ENCODE results near the gene TPK1.

The TPK1 gene

DNA sequence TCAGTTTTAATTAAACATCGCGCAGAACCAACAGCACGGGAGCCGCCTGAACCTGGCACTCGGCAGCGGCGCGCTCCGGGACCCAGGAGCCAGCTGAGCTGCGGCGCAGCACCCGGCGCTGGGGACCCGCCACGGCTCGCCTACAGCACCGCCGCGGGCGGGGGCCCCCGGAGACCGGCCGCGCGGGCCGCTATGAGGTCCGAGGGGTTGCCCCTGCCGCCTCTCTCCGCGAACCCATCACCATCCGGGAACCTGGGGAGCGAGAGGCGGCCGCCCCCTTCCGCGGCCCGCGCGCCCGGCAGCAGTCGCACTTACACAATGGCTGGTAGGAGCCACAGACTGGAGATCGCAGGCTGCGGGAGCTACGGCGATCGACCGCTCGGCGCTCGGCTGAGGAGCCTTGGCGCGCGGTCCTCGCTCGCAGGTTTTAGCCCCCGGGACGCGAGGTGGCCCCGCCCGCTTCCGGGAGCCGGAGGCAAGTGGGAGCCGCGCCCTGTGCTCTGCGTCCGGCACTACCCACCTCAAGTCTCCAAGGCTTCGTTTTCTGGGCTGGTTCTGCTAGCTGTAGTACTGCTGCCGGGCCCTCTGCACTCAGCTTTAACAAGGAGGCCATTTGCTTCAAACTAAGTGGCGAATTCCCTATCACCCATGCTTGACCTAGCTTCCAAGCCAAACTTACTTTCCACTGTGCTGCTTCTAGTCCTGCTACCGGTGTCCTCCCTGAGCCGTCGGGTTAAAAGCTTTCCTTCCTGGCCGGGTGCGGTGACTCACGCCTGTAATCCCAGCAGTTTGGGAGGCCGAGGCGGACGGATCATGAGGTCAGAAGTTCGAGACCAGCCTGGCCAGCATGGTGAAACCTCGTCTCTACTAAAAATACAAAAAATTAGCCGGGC is at the start of gene TPK1:
Gene TPK1, minus strand, starts transcription at position 402 of the 893 bp plus-strand sequence. CDS start 451 bp downstream, outside the sequence.
- DNase-seq (ENCODE audit: low spot score): peak; percentile 89
- FAIRE-seq: no peak

DNA sequence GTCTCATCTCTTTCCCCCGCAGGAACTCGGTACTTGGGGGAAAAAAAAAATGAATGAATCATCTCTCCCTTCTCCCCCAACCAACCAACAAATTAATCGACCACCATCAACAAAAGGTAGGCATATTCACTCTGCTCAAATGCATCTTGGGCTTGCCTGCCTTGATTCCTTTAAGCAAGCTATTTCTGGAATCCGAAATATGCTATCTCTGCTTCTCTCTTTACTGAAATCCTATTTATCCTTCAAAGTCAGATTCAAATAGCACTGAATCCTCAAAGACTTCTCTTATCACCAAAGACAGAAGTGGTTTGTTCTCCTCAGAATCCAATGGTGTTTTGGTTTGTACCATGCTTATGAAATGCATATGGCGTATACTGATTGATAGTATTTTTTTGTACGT is 49.6 kb upstream of the TPK1 start:
- no peak for DNase-seq (ENCODE audit: low spot score)
- no peak for FAIRE-seq

DNA sequence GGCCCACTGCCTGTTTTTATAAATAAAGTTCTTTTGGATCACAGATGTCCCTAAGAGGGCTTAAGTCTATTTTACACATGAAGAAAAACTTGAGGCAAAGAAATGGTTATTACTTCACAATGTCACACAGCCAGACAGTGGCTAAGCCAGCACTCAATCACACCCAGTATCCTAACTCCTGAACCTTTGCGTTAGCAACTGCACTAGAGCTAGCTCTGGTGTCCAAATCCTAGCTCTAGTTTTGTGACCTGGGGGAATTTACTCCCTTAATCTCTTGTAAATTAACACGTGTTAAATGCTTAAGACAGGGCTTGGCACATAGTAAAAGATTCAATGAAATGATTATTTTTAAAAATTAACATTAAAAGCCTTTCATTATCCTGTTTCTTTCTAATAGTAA is 49.0 kb upstream of the TPK1 start:
- FAIRE-seq (no peak), DNase-seq (ENCODE audit: low spot score) (no peak)

DNA sequence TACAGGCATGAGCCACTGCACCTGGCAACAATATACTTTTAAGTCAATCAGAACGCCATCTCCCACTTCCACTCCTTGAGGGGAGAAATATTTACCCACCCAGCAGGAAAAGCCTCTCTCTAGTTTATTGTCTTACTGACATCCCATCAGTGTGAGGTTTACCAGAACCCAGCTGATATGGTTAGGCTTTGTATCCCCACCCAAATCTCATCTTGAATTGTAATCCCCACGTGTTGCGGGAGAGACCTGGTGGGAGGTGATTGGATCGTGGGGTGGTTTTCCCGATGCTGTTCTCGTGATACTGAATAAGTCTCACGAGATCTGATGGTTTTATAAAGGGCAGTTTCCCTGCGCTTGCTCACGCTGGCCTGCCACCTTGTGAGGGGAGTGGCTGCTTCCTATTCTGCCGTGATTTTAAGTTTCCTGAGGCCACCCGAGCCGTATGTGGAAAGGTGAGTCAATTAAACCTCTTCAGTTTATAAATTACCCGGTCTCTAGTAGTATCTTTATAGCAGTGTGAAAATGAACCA is 37.5 kb upstream of the TPK1 start:
- FAIRE-seq (no peak), DNase-seq (ENCODE audit: low spot score) (no peak)

DNA sequence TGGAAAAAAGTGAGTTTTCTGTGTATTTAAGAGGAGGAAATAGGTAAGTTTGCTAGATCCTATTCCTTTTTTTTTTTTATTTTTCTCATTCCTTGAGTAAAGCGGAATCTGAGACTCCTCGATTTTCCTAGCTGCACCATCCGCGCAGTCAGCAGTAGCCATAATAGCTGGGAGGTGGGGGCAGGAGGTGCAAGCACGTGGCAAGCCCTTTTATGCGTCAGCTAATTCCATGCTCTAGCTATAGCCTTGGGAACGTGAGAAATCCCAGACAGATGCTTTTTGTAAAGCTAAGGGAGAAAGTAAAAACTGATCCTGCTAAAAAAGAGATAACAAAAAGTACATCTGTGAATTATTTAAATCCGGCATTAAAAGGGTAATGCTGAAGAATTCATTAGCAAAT is 33.2 kb upstream of the TPK1 start:
- no peak for DNase-seq (ENCODE audit: low spot score)
- FAIRE-seq: no peak

DNA sequence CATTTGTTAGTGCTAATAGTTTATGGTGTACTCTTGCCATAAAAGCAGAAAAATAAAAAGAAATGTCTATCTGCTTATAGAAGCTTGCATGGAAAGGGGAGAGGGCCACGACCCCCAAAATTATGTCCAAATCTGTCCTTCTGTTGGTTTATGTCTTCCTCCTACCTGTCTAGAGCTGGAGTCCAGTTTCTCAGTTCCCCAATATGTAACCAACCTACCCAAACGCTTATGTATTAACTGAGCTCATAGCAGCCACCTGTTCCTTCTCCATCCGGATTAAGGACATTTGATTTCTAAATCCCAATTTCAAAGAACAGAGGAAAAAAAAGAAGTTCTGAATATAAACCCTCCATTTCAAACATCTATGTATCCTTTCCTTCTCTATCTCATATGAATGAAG is 30.3 kb upstream of the TPK1 start:
- no peak for FAIRE-seq
- no peak for DNase-seq (ENCODE audit: low spot score)

DNA sequence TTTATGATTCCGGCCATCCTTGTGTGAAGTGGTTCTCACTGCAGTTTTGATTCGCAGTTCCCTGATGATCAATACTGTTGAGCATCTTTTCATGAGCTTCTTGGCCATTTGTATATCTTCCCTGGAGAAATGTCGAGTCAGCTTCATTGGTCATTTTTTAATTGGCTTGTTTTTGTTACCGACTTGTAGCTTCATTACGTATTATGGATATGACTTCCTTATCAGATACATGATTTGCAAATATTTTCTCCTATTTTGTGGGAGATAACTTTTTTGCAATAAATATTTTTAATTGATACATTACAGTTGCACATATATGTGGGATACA is 27.4 kb upstream of the TPK1 start:
- no peak for DNase-seq (ENCODE audit: low spot score)
- FAIRE-seq: no peak

DNA sequence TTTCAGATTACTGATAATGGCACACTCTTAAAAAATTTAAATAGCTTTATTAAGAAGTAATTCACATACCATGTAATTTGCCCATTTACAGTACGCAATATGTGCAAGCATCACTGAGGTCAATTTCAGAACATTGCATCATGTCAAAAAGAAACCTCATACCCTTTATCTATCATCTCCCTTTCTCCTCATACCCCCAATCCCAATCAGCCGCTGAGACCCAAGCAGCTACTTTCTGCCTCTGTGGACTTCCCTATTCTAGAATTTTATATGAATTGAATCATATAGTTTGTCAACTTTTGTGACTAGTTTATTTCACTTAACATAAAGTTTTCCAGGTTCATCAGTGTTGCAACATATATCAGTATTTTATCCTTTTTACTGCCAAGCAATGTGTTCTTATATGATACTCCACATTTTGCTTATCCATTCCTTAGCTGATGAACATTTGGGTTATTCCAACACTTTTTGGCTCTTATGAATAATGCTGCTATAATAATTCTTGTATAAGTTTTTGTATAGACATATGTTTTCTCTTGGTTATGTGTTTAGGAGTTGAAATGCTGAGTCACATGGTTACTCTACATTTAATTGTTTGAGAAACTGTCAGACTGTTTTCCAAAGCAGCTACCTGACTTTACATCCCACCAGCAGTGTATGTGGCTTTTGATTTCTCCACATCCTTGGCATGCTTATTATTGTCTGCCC is 26.9 kb upstream of the TPK1 start:
- DNase-seq (ENCODE audit: low spot score) (no peak), FAIRE-seq (no peak)

DNA sequence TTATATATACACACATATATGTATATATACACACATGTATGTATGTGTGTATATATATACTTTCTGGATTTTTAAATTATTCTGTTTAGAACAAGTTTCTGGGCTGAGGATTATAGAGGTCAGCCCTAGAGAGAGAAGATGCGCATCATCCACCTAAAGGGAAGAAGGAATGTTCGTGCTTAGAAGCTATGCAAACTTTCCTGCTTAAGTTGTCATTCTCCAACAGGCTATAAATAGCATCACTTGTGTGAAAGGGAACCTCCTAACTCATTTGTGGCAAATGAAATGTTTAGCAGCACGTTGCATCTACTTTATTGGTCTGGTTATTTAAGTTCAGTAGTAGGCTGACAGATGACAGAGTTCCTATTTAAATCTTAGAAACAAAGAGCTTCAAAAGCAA is 23.9 kb upstream of the TPK1 start:
- no peak for DNase-seq (ENCODE audit: low spot score)
- FAIRE-seq: no peak

DNA sequence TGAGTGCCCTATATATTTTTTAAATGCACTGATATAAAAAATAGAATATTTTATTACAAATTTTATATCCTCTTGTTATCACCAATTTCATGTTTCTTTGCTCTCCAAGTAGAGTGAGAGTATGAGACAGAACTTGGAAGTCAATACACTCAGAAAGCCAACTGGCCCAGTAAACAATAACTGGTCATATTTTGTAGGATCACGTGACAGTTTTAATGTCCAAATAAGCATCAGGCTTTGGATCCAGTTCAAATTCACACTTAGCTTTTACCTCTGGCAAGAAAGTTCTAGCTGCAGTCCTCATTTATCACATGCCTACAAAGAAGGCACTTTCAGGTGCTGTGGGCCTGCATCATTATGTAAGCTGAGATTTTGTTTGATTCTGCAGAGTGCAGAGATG is 21.6 kb upstream of the TPK1 start:
- no peak for FAIRE-seq
- no peak for DNase-seq (ENCODE audit: low spot score)

DNA sequence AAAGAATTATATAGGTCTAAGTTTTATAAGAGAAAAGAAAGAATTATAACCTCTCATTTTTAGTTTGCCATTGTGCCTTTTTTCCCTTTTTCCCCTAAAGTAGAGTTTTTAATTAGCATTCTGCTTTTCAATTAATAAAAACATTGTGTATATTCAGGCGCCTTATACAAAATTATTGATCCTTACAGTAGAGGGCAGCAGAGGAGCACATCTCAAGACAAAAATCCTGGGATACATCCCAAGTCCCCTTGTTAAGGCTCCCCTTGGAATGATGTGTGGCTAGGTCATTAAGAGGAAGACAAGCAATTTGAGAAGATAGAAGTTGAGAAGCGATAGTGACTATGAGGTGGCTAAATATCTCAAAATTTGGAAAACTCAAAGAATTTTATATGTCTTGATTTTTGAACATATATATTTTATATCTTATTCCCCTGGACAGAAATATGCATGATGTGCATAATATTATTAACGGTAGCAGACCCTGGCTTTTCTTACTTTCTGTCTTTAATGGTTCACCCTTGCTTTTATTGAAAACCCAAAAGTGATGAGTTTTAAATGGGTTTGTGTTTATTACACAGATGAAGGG is 19.1 kb upstream of the TPK1 start:
- DNase-seq (ENCODE audit: low spot score): peak; percentile 27
- no peak for FAIRE-seq

DNA sequence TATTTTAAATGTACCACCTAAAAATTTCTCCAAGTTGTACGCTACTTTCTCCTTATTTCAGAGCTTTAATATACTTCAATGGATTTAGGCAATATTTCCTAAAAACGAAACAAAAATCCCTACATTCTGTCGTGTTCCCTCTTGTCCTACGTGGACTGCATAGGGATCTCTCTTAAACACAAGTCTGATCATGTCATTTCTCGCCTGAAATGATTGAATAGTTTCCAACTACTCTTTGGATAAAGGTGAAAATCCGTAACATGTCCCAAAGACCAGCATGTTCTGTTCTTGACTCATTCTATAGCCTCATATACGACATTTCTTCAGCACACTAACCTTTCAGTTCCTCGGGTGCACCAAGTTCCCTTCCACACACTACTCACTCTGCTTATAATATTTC is 17.7 kb upstream of the TPK1 start:
- no peak for FAIRE-seq
- no peak for DNase-seq (ENCODE audit: low spot score)

DNA sequence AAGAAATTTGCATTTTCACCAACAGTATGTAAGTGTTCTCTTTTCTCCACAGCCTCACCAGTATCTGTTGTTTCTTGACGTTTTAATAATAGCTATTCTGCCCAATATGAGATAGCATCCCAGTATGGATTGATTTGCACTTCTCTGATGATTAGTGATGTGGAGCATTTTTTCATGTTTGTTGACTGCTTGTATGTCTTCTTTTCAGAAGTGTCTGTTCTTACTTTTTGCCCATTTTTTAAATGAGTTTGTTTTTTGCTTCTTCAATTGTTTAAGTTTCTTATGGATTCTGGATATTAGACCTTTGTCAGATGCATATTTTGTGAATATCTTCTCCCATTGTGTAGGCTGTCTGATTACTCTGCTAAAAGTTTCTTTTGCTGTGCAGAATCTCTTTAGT is 12.2 kb upstream of the TPK1 start:
- DNase-seq (ENCODE audit: low spot score) (no peak), FAIRE-seq (no peak)

DNA sequence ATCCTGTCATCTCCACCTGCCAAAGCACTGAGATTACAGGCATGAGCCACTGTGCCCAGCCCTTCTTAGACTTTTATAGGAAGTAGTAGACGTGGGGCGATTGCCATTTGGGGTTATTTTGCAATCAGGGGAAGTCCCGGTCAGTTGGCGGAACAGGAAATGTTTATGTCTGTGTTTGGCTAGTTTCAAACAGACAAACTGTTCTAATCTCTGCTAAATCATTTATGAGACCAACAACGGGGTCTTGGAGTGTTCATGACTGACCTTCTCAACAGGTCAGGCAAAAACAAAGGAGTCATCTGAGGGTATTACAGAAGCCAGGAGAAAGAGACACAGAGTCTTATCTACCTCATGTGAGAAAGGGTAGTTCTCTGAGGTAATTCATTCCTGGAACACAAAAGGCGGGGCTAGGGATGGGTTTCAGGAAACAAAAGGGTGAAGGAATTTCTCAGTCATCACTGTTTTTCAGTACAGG is 6.6 kb upstream of the TPK1 start:
- peak; percentile 5 for DNase-seq (ENCODE audit: low spot score)
- FAIRE-seq: no peak

DNA sequence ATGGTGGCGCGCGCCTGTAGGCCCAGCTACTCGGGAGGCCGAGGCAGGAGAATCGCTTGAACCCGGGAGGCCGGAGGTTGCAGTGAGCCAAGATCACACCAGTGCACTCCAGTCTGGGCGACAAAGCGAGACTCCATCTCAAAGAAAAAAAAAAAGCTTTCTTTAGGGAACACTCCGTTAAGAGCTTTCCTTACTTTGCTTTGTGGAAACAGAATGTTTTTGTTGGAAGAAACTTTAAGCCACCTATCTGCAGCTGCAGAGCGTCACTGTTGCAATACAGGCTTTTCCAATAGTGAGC is 641 bp upstream of the TPK1 start:
- FAIRE-seq: no peak
- no peak for DNase-seq (ENCODE audit: low spot score)

DNA sequence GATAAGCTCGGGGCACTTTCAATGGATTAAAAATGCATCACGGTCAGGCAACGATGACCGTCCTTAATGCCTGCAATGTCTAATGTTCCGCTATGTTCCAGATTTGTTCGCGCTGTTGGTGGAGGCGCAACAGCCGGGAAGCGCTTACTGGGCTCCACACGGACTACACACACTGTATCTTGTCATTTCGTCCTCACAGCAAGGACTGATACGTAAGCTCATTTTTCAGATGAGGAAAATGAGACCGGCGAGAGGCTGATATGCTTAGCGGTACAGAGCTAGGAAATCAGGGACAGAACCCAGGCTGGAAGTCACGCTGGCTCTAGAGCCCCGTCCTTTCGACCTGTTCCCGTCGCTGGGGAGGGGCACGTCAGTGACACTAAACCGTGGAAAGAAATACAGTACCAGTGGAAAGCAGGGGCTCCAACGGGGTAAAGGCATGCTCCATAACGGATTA is 670 bp downstream of the TPK1 start:
- DNase-seq (ENCODE audit: low spot score) (peak; percentile 27), FAIRE-seq (no peak)

DNA sequence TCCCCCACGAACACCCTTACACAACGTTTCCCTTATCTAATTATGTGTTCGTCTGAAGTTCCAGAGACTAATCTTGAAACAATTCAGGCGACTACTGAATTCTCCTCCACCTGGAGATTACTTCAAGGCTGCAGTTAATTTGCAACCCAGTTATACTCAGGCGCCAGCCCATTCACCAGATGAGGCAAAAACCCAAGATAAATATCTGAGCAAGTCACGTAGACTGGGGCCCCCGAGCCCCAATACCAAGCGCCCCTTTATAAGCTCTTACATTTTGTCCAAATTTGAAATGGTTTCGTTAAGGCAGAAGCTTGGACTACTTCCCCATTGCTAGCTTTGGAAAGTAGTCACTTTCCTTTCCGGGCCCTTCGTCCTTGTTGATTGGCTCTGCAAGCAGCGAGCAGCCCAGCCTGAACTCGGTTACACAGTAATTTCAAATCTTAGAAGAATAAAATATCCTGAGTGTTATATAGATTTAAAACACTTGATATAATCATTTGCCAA is 1.2 kb downstream of the TPK1 start:
- DNase-seq (ENCODE audit: low spot score) (peak; percentile 7), FAIRE-seq (no peak)

DNA sequence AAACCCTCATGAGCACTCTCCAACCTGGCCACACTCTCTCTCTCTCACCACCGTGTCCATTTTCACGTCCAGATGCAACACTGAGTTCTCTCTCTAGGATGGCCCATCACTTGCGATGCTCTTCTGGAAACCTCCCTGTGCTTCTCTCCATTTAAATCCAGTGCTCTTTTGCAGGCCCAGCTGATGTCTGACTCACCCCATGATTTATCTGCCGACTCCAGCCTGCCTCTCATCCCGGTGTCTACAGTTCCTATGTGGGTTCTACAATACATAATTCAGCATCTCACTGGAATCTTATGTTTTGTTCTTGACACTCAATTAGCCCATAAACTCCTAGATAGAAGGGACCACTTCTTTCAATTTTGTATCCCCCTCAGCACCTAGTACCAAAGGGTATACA is 5.0 kb downstream of the TPK1 start:
- peak; percentile 6 for DNase-seq (ENCODE audit: low spot score)
- no peak for FAIRE-seq

DNA sequence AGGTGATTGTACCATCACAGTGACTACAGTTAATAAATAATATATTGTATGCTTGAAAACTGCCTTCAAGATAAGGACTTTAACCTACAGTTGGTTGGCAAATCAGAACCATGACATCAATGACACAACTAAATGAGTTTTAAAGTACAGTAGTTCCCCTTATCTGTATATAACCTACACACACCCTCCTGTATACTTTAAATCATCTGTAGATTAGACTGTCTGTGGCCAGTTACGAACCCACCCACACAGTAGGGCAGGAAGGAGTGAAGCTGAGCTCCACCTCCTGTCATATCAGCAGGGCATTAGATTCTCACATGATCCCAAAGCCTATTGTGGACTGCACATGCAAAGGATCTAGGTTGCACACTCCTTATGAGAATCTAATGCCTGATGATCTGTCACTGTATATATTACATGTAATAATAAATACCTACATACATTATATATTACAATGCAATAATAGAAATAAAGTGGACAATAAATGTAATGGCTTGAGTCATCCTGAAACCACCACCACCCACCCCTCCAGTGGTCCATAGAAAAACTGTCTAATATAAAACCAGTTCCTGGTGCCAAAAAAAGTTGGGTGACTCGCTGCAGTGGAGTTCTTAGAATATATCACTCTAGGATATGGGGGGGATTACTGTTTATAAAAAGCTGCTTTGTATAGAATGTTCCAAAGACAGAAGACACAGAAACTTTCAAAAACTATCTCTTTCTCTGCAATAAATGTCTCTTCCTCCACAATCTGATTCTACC is 5.6 kb downstream of the TPK1 start:
- no peak for FAIRE-seq
- DNase-seq (ENCODE audit: low spot score): no peak

DNA sequence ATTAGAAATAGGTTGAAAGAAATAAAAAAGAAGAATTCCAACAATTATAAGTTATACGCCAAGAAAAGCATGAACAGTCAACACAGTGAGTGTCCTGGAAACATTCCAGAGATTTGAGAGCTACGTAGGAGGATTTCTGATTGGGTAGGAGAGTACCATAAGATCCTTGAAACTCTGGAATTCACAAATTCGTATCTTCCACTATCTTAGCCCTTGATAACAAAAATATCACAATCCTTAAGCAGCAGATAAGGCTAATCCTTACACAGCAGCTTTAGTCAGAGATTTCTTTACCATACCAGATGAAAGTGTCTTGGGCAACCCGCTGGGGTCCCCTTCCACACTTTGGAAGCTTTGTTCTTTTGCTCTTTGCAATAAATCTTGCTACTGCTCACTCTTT is 8.2 kb downstream of the TPK1 start:
- DNase-seq (ENCODE audit: low spot score) (no peak), FAIRE-seq (no peak)

DNA sequence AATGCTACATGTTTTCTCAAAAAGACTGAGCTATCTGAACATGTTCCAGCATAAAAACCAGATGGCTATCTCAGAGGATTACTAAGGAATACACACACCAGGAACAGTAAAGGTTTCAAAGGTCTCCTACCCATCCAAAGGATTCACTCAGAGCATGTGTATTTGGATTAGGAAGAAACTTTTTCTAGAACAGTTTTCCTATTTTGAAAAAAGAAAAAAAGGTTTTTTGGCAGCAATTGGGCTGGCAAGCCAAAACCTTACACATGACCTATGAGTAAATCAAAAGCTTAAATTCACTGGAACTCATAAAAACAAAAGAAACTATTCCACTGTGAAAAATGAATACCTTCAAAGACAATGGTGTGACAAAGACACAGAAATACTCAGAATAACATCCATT is 9.6 kb downstream of the TPK1 start:
- FAIRE-seq (no peak), DNase-seq (ENCODE audit: low spot score) (no peak)
